ENCODE data around the gene PDXK.

The PDXK gene

DNA sequence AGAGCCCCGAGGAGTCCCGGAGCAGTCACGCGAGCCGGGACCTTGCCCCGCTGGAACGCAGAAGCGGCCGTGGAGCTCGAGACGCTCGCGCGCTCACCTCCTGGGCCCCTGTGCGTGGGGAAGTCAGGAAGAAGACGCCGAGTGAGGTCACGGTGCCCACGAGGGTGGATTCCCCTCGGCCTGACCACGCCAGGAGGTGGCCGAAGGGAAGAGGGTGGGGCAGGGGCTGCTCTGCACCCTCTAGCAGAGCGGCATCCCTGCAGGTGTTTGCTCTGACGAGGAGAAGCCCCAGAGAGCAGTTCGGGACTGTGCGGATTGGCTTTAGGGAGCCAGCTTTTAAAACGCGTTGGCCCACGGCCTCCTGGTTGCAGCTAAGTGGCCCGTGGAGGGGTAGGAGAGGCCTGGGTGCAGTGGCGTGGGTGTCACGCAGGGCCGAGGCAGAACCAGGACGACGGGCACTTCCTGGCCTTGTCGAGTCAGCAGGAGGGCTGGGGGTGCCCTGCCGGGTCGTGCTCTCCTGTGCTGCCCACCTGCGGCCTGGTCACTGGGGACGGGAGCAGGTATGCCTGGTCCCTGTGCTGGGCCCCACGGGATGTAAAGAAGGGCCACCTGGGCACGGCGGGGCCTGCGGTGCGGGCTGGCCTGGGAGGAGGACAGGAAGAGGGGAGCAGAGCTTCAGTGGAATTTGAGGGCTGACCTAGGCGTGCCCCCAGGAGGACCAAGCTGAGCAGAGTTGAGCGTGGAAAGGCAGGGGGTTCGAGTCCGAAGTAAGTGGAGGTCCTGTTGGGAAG is 1.0 kb downstream of the PDXK start:
- TF ChIP-seq NFIC (IDR thresholded peaks at IDR 0.05) (no peak), EP300 (IDR thresholded peaks at IDR 0.05; ENCODE audit: borderline replicate concordance) (no peak), CREB1 (IDR thresholded peaks at IDR 0.05; ENCODE audit: low read depth) (no peak), EGR1 (IDR thresholded peaks at IDR 0.05) (no peak), ZBTB7A (IDR thresholded peaks at IDR 0.05; ENCODE audit: low read depth) (no peak), TCF12 (IDR thresholded peaks at IDR 0.05; ENCODE audit: low read depth) (no peak), YY1 (IDR thresholded peaks at IDR 0.05; ENCODE audit: low read depth) (no peak), FOXM1 (IDR thresholded peaks at IDR 0.05; ENCODE audit: borderline replicate concordance, low read depth) (no peak), TEAD4 (IDR thresholded peaks at IDR 0.05) (no peak), RAD21 (IDR thresholded peaks at IDR 0.05; ENCODE audit: low read depth) (no peak), CEBPB (IDR thresholded peaks at IDR 0.05) (no peak), TAF1 (IDR thresholded peaks at IDR 0.05; ENCODE audit: low read depth) (no peak; the same call in 1 of the 2 replicates)
- TF ChIP-seq, protein P1, sequence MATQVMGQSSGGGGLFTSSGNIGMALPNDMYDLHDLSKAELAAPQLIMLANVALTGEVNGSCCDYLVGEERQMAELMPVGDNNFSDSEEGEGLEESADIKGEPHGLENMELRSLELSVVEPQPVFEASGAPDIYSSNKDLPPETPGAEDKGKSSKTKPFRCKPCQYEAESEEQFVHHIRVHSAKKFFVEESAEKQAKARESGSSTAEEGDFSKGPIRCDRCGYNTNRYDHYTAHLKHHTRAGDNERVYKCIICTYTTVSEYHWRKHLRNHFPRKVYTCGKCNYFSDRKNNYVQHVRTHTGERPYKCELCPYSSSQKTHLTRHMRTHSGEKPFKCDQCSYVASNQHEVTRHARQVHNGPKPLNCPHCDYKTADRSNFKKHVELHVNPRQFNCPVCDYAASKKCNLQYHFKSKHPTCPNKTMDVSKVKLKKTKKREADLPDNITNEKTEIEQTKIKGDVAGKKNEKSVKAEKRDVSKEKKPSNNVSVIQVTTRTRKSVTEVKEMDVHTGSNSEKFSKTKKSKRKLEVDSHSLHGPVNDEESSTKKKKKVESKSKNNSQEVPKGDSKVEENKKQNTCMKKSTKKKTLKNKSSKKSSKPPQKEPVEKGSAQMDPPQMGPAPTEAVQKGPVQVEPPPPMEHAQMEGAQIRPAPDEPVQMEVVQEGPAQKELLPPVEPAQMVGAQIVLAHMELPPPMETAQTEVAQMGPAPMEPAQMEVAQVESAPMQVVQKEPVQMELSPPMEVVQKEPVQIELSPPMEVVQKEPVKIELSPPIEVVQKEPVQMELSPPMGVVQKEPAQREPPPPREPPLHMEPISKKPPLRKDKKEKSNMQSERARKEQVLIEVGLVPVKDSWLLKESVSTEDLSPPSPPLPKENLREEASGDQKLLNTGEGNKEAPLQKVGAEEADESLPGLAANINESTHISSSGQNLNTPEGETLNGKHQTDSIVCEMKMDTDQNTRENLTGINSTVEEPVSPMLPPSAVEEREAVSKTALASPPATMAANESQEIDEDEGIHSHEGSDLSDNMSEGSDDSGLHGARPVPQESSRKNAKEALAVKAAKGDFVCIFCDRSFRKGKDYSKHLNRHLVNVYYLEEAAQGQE (IDR thresholded peaks at IDR 0.05; ENCODE audit: low read depth), result no peak
- TF ChIP-seq, protein P2, sequence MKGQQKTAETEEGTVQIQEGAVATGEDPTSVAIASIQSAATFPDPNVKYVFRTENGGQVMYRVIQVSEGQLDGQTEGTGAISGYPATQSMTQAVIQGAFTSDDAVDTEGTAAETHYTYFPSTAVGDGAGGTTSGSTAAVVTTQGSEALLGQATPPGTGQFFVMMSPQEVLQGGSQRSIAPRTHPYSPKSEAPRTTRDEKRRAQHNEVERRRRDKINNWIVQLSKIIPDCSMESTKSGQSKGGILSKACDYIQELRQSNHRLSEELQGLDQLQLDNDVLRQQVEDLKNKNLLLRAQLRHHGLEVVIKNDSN (IDR thresholded peaks at IDR 0.05), result no peak
- TF ChIP-seq, protein P3, sequence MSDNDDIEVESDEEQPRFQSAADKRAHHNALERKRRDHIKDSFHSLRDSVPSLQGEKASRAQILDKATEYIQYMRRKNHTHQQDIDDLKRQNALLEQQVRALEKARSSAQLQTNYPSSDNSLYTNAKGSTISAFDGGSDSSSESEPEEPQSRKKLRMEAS (IDR thresholded peaks at IDR 0.05), result no peak

DNA sequence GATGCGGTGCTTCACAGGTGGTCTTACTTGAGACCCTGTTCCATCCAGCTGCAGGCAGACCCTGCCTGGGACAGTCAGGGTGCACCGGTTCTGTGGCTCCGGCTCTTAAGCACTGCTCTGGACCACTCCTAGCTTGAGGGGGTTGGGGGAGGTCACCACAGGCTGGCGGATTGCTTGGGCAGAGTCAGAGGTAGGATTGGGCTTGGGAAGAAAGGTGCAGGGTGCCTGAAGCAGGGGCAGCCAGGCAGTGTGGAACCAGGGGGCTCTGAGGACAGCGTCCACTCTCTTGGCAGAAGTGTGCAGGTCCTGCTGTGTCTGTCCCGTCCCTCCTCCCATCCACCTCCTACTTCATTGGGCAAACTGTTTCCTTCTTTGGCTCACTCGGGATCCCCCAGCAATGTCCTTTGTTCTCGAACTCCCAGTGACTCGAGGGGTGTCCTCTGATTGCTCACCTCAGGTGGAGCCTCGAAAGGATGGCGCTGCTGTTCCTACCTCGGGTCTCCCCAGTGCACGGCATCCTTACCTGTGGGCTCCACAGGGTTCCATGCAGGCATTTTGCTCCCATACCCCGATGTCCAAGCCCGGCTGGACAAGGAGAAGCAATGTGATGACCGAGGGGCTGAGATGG is 1.7 kb downstream of the PDXK start:
- TF ChIP-seq YY1 (IDR thresholded peaks at IDR 0.05; ENCODE audit: low read depth) (no peak), NFIC (IDR thresholded peaks at IDR 0.05) (no peak)

DNA sequence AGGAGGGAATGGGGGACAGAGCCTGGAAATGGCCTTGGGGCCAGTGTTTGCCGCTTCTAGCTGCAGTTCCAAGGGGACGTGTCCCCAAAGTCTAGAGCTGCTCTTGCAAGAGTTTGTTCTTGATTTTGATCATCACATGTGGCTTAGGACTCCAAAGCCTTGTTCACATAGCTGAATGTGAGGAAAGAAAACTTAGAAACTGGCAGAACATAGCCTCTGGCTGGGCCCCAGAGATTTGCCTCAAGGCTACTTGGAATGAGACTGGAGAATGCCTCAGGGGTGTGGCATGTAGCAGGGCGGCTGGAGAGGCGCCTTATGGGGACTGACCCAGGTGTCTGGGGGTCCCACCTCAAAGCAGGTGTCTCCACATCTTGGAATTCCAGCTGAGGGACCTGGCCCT is 2.3 kb downstream of the PDXK start:
- no peak for TF ChIP-seq FOXM1 (IDR thresholded peaks at IDR 0.05; ENCODE audit: borderline replicate concordance, low read depth)
- TF ChIP-seq EP300 (IDR thresholded peaks at IDR 0.05; ENCODE audit: borderline replicate concordance), result no peak
- no peak for TF ChIP-seq NFIC (IDR thresholded peaks at IDR 0.05)
- TF ChIP-seq RAD21 (IDR thresholded peaks at IDR 0.05; ENCODE audit: low read depth), result no peak
- no peak for TF ChIP-seq EGR1 (IDR thresholded peaks at IDR 0.05)
- TF ChIP-seq TAF1 (IDR thresholded peaks at IDR 0.05; ENCODE audit: low read depth), result no peak
- TF ChIP-seq, protein P3 (IDR thresholded peaks at IDR 0.05), result no peak

DNA sequence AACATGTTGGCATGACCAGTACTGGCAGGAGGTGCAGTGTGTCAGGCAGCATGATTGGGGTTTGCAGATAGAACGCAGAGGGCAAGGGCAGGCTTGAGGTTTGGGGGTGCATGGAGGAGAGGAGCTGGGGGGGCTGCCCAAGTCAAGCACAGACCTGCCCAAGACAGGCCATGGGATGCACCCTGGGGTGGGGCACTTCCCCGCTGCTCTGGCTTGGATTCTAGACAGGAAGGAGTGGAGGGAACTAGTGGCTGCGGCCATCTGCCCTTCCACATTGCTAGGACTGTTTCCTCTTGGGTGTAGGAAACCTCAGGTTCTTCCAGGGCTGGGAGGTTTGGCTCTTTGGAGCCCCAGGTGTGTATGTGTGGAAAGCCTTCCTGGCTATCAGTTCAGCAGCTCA is 3.0 kb downstream of the PDXK start:
- TF ChIP-seq, protein P3 (IDR thresholded peaks at IDR 0.05), result no peak
- TF ChIP-seq NFIC (IDR thresholded peaks at IDR 0.05) (no peak), ZBTB7A (IDR thresholded peaks at IDR 0.05; ENCODE audit: low read depth) (no peak), YY1 (IDR thresholded peaks at IDR 0.05; ENCODE audit: low read depth) (no peak), TEAD4 (IDR thresholded peaks at IDR 0.05) (no peak), TCF12 (IDR thresholded peaks at IDR 0.05; ENCODE audit: low read depth) (no peak), RAD21 (IDR thresholded peaks at IDR 0.05; ENCODE audit: low read depth) (no peak), TAF1 (IDR thresholded peaks at IDR 0.05; ENCODE audit: low read depth) (no peak), EGR1 (IDR thresholded peaks at IDR 0.05) (no peak), CREB1 (IDR thresholded peaks at IDR 0.05; ENCODE audit: low read depth) (no peak), CEBPB (IDR thresholded peaks at IDR 0.05) (no peak), FOXM1 (IDR thresholded peaks at IDR 0.05; ENCODE audit: borderline replicate concordance, low read depth) (no peak), EP300 (IDR thresholded peaks at IDR 0.05; ENCODE audit: borderline replicate concordance) (no peak)
- TF ChIP-seq, protein P1 (IDR thresholded peaks at IDR 0.05; ENCODE audit: low read depth), result no peak
- TF ChIP-seq, protein P2 (IDR thresholded peaks at IDR 0.05), result no peak

DNA sequence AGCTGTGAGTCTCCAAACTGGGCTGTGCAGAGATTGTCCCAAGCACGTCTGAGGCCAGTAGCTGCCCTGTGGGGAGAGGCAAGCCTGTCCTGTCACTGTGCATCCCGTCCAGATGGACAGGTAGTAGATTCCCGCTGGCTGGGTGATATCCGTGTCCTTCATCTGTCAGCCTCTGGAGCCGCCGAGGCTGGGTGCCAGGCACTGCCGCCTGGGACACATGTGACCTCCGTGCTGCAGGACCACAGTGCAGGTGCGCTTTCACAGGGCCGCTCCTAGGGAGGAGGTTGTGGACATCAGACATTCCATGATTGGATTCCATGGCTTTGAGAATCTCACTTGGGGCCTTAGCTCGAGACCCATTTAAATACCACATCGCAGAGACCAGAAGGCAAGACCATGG is 4.7 kb downstream of the PDXK start:
- TF ChIP-seq, protein P2 (IDR thresholded peaks at IDR 0.05), result no peak
- TF ChIP-seq TCF12 (IDR thresholded peaks at IDR 0.05; ENCODE audit: low read depth) (no peak), EGR1 (IDR thresholded peaks at IDR 0.05) (no peak), ZBTB7A (IDR thresholded peaks at IDR 0.05; ENCODE audit: low read depth) (no peak), TAF1 (IDR thresholded peaks at IDR 0.05; ENCODE audit: low read depth) (no peak), CREB1 (IDR thresholded peaks at IDR 0.05; ENCODE audit: low read depth) (no peak), EP300 (IDR thresholded peaks at IDR 0.05; ENCODE audit: borderline replicate concordance) (no peak), FOXM1 (IDR thresholded peaks at IDR 0.05; ENCODE audit: borderline replicate concordance, low read depth) (no peak), YY1 (IDR thresholded peaks at IDR 0.05; ENCODE audit: low read depth) (no peak), NFIC (IDR thresholded peaks at IDR 0.05) (no peak)
- TF ChIP-seq, protein P3 (IDR thresholded peaks at IDR 0.05), result no peak

All from Ishikawa (cell line).